Stimulated activated CD8-positive, alpha-beta memory T cell treated with anti-CD3 and anti-CD28 coated beads, Interleukin-4, amount 100 ng/mL, for 48 hours (primary cell): Measurements from ENCODE around the gene GON7.
"Not testable (repeated sequence)": the region's sequence is repeated elsewhere in the genome, so short reads cannot be mapped to it uniquely, and the experiment has no call there.

ENCODE experiments used
- DNase-seq: peaks from one replicate; pipeline ENCODE4 v3.0.0-alpha.2; 2020

GON7 gene

DNA sequence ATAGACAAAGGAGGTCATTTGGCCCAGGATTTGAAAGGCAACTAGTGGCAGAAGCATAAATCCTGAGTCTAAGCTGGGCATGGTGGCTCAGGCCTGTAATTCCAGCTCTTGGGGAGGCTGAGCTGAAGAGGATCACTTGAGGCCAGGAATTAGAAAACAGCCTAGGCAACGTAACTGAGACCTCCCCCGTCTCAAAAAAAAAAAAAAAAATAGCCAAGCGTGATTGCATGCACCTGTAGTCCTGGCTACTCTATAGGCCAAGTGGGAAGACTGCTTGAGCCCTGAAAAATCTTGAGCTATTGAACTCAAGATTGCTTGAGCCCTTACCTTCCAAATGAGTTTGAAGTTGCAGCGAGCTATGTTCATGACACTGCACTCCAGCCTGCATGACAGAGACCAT is 7.8 kb downstream of the GON7 start:
- DNase-seq, result no peak

DNA sequence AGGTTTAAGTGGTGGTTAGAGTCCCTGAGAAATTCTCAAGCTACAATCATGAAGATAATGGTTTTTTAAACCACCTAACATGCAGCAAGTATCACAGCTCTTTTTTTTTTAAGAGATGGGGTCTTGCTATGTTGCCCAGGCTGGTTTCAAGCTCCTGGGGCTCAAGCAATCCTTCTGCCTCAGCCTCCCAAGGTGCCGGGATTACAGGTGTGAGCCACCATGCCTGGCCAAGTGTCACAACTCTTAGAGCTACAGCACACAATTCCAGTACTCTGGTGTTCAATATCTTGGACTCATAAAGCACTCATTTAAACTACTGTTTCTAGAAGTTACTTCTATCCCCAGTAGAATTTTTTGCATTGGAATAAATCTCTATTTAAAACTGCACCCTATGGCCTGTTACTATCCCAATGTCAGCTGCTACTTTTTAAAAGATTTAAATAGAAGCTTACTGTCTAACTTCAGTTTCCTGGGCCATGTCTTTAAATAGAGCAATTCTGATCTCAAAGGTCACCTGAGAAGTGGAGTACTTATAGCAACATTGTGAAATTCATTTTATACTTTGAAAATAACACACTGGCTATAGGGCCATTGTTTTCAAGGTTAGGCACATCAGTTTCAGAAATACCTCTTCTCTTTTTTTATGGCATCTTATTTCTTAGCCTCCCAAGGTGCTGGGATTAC is 11.4 kb downstream of the GON7 start:
- DNase-seq, result no peak

DNA sequence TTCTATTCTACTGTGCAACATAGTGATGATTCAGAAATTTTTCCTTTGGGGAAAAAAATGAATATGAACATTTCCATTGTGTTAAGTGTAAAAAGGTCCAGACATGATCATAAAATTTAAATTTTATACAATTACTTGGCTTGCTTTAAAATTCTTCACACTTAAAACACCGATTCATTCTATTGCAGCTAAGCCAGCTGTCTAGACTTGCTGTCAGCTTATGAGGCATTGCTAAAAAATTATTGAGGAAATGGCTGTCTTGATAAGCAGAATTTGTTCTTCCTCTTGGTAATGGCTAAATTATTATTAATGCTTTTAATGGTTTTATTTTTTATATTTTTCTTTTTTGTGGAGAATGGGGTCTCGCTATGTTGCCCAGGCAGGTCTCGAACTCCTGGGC is 19.9 kb downstream of the GON7 start:
- DNase-seq, result no peak

DNA sequence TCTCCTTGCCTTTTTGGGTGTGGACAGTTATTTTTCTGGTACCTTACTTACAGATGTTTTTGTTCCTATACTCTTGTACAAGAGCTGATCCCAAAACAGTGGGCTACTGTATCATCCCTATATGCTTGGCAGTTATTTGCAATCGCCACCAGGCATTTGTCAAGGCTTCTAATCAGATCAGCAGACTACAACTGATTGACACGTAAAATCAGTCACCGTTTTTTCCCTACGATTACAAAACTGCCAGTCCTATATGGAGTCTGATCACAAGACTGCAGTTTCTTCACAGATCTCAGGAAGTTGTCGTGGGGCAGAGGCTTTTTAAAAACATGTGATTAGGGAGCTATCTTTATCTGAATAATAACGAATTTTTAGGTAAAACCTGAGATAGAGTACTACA is 20.4 kb downstream of the GON7 start:
- DNase-seq, result no peak

DNA sequence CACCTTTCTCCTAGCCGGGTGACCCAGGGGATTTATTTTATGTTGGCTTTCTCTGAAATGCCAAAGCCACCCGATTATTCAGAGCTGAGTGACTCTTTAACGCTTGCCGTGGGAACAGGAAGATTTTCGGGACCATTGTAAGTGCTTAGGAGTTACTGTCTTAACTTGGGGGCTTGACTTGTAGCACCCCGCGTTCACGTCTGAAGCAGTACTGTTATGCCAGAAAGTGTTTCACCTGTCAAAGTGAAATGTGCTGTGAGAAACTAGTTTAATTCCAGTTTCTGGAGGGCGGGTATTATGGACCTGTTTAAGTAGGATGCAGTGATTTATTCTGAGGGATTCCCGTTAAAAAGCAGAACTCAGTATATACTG is 21.5 kb downstream of the GON7 start:
- no peak for DNase-seq

DNA sequence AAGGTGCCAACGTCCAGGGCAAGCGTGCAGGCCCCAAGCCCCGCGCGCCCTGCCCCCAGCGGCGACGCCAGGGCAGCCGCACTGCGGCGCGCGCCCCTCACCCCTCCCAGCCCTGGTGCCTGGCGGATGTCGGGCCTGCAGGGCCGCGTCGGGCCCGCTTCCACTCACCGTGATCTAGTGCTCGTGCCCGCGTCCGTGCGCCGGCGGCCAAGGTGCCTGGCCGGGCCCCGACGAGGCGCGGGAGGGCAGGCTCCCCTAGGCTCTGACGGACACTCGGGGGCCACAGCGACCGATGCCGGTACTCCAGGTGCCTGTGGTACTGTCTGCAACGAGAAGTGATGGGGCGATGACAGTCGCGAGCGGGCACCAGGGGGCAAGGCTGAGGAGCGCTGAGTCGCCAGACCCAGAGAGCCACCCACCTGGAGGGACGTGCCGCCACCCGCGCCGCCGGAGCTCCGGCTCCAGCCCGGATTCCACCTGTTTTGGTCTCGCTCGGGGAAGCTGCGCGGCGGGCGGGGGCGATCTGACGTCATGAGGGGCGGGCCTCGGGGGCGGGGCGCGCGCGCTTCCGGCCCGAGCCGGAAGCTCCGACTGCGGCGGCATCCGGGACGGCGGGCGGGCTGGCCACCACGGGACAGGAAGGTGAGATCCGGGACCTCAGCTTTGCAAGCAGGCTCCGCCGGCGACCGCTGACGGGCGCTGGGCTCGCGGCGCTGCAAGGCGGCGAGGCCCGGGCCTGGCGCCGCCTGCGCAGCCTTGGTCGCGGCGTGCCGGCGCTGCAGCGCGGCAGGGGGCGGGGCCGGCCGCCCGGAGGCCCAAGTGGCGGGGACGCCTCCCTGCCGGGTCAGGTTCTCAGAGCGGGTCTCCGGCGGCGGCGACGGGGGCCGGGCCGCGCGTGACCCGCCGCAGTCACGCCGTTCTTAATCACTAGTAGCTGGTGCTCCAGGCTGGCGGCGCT is 22.2 kb downstream of the GON7 start, which contains the start of the genes LYSET and MOAP1:
TSS of gene LYSET (plus strand) at position 927 of the 958 bp plus-strand sequence. CDS start 89 bp downstream, outside the sequence.
TSS of gene MOAP1 (minus strand) at position 507 of the 958 bp plus-strand sequence. CDS start 655 bp downstream, outside the sequence.
- peak; percentile 90 for DNase-seq

DNA sequence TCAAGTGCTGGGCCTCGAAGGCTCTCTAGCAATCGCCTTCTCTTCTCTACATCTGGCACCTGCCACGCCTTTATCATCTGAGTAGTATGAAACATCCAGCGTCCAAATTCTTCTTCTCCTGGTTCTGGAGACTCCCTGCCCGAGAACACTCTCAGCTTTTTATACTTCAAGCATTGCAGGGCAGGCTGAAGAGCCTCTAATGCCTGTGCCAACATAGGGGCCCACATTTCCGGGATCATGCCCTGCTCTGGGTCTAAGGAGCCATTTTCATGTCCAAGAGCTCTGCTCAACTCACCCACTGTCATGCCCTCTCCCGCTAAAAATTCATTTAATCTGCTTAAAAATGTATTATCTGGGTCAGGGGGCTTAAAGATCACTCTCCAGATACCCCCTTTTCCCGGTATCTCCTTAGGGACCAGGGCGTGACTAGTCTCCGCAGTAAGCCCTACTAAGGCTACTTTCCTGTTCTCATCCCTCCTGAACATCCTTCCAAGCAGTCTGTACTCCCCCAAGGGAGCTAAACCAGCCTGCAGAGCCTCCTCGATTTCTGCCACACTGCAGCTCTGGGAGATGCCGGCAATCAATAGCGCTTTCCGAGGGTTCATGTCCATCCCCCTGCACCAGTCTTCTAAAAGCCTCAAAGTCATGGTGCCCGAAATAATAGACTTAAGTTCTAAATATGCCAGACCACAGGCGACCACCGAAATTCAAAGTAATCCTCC is 23.1 kb downstream of the GON7 start:
- no peak for DNase-seq

DNA sequence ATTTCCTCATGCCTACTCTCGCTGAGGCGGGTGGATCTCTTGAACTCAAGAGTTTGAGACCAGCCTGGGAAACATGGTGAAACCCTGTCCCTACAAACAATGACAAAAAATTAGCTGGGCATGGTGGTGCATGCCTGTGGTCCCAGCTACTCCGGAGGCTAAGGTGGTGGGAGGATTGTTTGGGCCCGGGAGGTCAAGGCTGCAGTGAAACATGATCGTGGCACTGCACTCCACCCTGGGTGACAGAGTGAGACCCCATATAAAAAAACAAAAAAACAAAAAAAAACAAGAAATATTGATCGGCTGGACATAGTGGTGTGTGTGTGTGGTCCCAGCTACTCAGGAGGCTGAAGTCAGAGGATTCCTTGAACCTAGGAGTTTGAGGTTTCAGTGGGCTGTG is 31.4 kb downstream of the GON7 start:
- no peak for DNase-seq

DNA sequence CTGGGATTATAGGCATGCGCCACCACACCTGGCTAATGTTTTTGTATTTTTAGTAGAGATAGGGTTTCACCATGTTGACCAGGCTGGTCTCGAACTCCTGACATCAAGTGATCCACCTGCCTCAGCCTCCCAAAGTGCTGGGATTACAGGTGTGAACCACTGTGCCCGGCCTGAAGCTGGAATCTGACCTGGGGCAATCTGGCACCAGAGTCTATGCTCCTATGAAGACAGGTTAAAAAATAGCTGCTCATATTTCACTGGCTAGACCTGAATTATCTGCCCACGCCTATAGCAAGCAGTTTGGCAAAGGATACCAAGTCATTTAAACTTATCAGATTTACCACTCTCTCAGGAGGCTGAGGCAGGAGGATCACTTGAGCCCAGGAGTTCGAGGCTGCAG is 32.1 kb downstream of the GON7 start:
- not testable (repeated sequence) for DNase-seq

DNA sequence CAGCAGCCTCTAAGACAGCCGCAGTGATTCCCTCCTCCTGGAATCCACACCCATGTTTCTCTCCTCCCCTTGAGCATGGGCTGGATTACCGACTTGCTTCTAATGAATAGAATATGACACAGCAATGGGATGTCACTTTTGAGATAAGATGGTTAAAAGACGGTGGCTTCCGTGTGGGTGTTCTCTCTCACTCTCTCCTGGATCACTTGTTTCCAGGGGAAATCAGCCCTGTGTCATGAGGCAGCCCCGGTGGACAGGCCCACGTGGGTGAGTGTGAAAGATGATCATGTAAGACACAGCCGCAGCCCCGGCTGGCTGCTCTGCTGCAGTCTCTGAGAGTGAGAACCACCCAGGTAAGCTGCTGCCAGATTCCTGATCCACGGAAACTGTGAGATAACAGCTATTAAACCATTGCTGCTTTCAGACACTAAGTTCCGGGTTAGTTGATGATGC is 32.9 kb downstream of the GON7 start:
- no peak for DNase-seq

DNA sequence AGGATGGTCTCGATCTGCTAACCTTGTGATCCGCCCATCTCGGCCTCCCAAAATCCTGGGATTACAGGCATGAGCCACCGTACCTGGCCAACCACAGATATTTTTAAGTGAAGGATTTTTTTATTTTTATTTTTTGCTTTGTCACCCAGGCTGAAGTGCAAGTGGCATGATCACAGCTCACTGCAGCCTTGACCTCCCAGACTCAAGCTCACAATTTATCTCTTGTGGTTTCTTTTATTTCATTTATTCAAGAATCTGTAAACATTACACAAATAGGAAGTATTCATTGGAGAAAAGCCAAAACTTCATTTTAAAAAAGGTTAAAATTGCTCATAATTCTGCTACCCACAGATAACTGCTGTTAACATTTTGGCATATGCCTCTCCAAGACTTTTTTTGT is 35.5 kb downstream of the GON7 start:
- DNase-seq, result no peak

DNA sequence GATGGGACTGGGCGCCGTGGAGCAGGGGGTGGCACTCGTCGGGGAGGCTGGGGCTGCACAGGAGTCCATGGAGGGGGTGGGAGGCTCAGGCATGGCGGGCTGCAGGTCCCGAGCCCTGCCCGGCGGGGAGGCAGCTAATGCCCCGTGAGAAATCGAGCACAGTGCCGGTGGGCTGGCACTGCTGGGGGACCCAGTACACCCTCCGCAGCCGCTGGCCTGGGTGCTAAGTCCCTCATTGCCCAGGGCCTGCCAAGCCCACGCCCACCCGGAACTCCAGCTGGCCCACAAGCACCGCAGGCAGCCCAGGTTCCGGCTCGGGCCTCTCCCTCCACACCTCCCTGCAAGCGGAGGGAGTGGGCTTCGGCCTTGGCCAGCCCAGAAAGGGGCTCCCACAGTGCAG is 36.7 kb downstream of the GON7 start:
- DNase-seq, result not testable (repeated sequence)

DNA sequence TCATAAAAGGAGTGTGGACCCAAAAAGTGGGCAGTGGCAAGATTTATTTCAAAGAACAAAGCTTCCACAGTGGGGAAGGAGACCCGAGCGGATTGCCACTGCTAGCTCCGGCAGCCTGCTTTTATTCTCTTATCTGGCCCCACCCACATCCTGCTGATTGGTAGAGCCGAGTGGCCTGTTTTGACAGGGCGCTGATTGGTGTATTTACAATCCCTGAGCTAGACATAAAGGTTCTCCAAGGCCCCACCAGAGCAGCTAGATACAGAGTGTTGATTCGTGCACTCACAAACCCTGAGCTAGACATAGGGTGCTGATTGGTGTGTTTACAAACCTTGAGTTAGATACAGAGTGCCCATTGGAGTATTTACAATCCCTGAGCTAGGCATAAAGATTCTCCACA is 37.2 kb downstream of the GON7 start:
- not testable (repeated sequence) for DNase-seq

DNA sequence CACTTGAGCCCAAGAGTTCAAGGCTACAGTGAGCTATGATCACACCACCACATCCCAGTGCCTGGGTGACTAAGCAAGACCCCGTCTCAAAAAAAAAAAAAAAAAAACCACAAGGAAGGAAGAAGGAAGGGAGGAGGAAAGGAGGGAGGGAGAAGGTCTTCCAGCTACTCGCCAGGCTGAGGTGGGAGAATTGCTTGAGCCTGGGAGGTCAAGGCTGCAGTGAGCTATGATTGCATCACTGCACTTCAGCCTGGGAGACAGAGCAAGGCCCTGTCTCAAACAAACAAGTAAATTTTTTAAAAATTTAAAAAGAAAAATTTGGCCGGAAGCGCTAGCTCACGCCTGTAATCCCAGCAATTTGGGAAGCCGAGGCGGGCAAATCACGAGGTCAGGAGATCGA is 38.3 kb downstream of the GON7 start:
- not testable (repeated sequence) for DNase-seq

DNA sequence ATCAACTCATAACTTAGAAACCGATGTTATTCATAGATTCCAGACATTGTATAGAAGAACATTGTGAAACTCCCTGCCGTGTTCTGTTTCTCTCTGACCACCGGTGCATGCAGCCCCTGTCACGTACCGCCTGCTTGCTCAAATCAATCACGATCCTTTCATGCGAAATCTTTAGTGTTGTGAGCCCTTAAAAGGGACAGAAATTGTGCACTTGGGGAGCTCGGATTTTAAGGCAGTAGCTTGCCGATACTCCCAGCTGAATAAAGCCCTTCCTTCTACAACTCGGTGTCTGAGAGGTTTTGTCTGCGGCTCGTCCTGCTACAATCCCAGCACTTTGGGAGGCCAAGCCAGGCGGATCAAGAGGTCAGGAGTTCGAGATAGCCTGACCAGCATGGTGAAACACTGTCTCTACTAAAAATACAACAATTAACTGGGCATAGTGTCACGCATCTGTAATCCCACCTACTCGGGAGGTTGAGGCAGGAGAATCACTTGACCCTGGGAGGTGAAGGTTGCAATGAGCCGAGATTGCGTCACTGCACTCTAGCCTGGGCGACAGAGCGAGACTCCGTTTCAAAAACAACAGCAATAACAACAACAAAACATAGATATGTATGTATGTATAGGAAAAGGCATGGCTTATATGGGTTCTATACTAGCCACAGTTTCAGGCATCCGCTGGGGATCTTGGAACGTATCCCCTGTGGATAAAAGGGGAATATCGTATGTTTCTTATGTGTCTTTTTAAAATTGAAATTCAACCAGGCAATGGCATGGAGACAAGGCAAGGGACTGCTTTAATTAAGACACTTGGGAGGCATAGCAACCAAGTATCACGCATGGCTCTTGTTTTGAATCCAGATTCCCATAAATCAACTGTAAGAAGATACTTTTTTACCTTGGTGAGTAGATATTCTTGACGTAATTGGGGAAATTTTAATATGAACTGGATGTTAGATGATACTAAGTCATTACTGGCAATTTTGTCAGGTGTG is 41.3 kb downstream of the GON7 start:
- not testable (repeated sequence) for DNase-seq

DNA sequence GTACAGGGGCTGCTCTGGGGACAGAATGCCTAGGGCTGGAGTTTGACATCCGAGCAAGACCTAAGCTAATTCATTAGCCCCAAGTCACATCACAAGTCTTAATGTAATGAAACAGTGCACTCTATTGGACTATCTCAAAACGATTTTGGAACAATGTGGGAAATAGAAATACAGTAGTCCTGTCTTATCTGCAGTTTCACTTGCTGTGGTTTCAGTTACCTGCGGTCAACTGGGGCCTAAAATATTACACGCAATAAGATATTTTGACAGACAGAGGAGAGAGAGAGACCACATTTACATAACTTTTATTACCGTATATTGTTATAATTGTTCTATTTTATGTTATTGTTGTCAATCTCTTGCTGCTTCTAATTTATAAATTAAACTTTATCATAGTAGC is 43.3 kb downstream of the GON7 start:
- no peak for DNase-seq

DNA sequence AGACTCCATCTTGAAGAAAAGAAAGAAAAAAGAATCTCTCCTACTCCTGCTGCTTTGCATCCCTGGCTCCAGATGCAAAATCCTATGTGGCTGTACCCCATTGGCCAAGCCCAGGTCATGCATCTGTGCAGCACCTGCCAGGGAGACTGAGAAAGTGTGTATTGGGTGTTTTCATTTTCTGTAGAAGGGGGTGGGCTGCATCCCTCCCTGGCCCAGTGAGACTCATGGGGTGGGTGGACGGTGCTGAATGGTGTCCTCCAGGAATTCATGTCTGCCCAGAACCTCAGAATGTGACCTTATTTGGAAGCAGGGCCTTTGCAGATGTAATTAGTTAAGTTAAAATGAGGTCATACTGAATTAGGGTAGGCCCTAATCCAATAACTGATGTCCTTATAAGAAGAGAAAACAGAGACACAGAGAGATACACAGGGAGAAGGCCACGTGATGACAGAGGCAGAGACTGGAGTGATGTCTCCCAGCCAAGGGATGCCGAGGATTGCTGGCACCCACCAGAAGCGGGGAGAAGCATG is 45.4 kb downstream of the GON7 start:
- DNase-seq, result no peak

DNA sequence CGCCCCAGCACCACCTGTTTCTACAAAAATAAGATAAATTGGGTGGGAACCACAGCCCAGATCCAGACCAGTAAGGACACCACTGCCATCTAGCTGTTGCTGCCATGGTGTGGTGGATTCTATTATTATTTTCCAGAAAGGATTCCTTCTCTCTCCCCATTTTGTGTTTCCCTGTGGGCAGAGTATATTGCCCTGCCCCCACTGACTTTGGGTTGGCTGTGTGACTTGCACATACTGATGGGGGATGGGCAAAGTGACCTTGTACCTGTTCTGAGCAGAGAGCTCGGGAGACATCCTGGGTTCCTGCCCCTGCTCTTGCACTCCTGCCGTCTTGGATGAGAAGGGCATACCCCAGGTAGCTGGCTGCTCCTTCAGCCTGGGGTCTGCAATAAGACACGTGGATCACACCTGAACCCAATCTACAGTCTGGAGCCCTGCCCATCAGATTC is 46.5 kb downstream of the GON7 start:
- DNase-seq, result no peak

DNA sequence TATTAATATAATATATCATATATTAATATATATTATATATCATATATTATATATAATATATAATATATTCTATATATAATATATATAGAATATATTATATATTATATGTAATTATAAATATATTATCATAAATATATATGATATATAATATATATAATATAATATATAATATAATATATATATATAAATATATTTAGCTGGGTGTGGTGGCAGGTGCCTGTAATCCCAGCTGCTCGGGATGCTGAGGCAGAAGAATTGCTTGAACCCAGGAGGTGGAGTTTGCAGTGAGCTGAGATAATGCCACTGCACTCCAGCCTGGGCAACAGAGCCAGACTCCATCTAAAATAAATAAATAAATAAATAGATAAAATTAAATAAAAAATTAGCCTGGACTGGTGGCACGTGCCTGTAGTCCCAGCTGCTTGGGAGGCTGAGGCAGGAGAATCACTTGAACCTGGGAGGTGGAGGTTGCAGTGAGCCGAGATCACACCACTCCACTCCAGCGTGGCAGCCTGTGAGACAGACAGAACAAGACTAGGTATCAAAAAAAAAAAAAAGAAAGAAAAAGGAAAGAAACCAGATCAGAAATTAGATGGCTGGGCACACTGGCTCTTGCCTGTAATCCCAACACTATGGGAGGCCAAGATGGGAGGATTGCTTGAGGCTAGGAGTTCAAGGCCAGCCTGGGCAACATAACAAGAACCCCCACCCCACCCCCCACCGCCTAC is 47.1 kb downstream of the GON7 start:
- not testable (repeated sequence) for DNase-seq

DNA sequence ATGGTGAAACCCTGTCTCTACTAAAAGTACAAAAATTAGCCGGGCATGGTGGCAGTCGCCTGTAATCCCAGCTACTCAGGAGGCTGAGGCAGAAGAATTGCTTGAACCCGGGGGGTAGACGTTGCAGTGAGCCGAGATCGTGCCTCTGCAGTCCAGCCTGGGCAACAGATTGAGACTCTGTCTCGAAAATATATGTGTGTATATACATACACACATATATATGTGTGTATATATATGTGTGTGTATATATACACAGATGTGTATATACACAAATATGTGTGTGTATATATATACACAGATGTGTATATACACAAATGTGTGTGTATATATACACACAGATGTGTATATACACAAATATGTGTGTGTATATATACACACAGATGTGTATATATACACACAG is 48.5 kb downstream of the GON7 start:
- not testable (repeated sequence) for DNase-seq
